HepG2 (cell line): ENCODE measurements around the gene PDK3. TPM values are rescaled to one million over a fixed set of nuclear protein-coding genes. Genes with fewer than 3 reads are reported as not detected.

Source experiments
- ATAC-seq: fragments of 200-7000 bp; cut with Tn5 transposase; 3 replicates; pipeline ENCODE4 v1.9.1; 2020; ENCODE audit warnings: mild to moderate bottlenecking, moderate library complexity
- BruUV-seq: library from RNA; stranded (reverse); fragments of 400-500 nt; replicated peaks from 2 replicates; lab custom pipeline; 2021; lab: Mats Ljungman, UMichigan
- CTCF ChIA-PET: fragments of 300-600 bp; formaldehyde crosslinking; extraction: SDS; loops from one replicate; lab custom pipeline; 2021; ENCODE audit warnings: low total read pairs, inconsistent platforms, low intra/inter-chr PET ratio; lab: Yijun Ruan, JAX
- POLR2A ChIA-PET: fragments of 350-600 bp; sonication (Branson Sonifier 250); formaldehyde crosslinking; loops from one replicate; lab custom pipeline; 2020; ENCODE audit warnings: antibody characterized with exemption, inconsistent platforms; lab: Yijun Ruan, JAX
- DNase-seq: peaks from one replicate; pipeline ENCODE4 v3.0.0-alpha.2; 2015; ENCODE audit warnings: low spot score
- FAIRE-seq: peaks from 3 replicates; lab custom pipeline; 2011; peaks lifted over from hg19 to GRCh38; lab: Jason Lieb, UNC
- H2AFZ ChIP-seq: one replicate; pipeline ENCODE4 v1.6.1; 2011; ENCODE audit warnings: low read length, inconsistent platforms
- H3K27ac ChIP-seq: fragments of 300-600 bp; 3 replicates; pipeline ENCODE4 v1.8.0; 2011; ENCODE audit warnings: mixed run types, mild to moderate bottlenecking, mixed read lengths, low read length, inconsistent platforms; ENCODE audit not compliant: insufficient read depth; ENCODE audit errors: extremely low read length
- H3K27me3 ChIP-seq, 2 experiments: fragments of 200-600 bp in 1 of 2; 2 replicates in 1 of 2; 3 replicates in 1 of 2; pipeline versions ENCODE4 v1.6.0 to v1.8.0; 2011; ENCODE audit warnings: low read length in 2 of 2, mild to moderate bottlenecking in 2 of 2, moderate library complexity in 2 of 2, inconsistent platforms in 1 of 2; ENCODE audit not compliant: insufficient read depth in 2 of 2, control insufficient read depth in 1 of 2
- H3K36me3 ChIP-seq, 2 experiments: fragments of 200-600 bp in 1 of 2; replicated peaks in 1 of 2; 2 replicates in 1 of 2; 3 replicates in 1 of 2; pipeline versions ENCODE4 v1.5.1 to v1.8.0; 2011; ENCODE audit warnings: low read length in 2 of 2, inconsistent platforms in 1 of 2; ENCODE audit not compliant: insufficient read depth in 2 of 2, control insufficient read depth in 1 of 2
- H3K4me1 ChIP-seq: 2 replicates; pipeline ENCODE4 v1.5.1; 2012; ENCODE audit warnings: low read length, inconsistent platforms; ENCODE audit not compliant: insufficient read depth
- H3K4me2 ChIP-seq: 2 replicates; pipeline ENCODE4 v1.6.0; 2011; ENCODE audit warnings: low read depth, low read length, inconsistent platforms
- H3K4me3 ChIP-seq, 3 experiments: fragments of 200-600 bp in 1 of 3; sonication (generic), shearing (Covaris generic) in 1 of 3; replicated peaks in 1 of 3; 2 replicates each; pipeline ENCODE4 v1.5.1; 2011 to 2016; ENCODE audit warnings: low read length in 3 of 3, inconsistent platforms in 2 of 3, low read depth in 2 of 3, mild to moderate bottlenecking in 2 of 3, control low read depth in 1 of 3, mixed read lengths in 1 of 3; ENCODE audit not compliant: insufficient read depth in 1 of 3
- H3K79me2 ChIP-seq: one replicate; pipeline ENCODE4 v1.6.1; 2011; ENCODE audit warnings: low read length, inconsistent platforms; ENCODE audit not compliant: insufficient read depth
- H3K9ac ChIP-seq: 2 replicates; pipeline ENCODE4 v1.6.0; 2011; ENCODE audit warnings: mild to moderate bottlenecking, low read depth, low read length, inconsistent platforms; ENCODE audit not compliant: insufficient read depth
- H3K9me3 ChIP-seq: 2 replicates; pipeline ENCODE4 v1.5.1; 2012; ENCODE audit warnings: mild to moderate bottlenecking, low read length
- H4K20me1 ChIP-seq: 2 replicates; pipeline ENCODE4 v1.6.0; 2011; ENCODE audit warnings: inconsistent platforms, mild to moderate bottlenecking, low read length, moderate library complexity; ENCODE audit not compliant: insufficient read depth
- ATRX ChIP-seq: sonication (generic); formaldehyde crosslinking; IDR thresholded peaks from 2 replicates; pipeline ENCODE4 v1.4.0; 2020; ENCODE audit warnings: missing genetic modification reagents, borderline replicate concordance
- CBX5 ChIP-seq: sonication (generic); formaldehyde crosslinking; IDR thresholded peaks from 2 replicates; pipeline ENCODE4 v1.4.0; 2020; ENCODE audit warnings: missing genetic modification reagents, borderline replicate concordance
- HOXA7 ChIP-seq: sonication (generic); formaldehyde crosslinking; IDR thresholded peaks from 2 replicates; pipeline ENCODE4 v1.8.1; 2022; ENCODE audit warnings: mild to moderate bottlenecking, missing genetic modification reagents, moderate library complexity
- MAFF ChIP-seq: IDR thresholded peaks from 2 replicates; pipeline ENCODE4 v1.6.1; 2011; ENCODE audit warnings: low read depth, low read length, improper control_type of control experiment
- MAFK ChIP-seq, 2 experiments: IDR thresholded peaks in 1 of 2; conservative IDR thresholded peaks in 1 of 2; 2 replicates each; pipeline ENCODE4 v1.6.1; 2011; ENCODE audit warnings: improper control_type of control experiment in 2 of 2, low read length in 2 of 2
- NPAS2 ChIP-seq: sonication (generic); formaldehyde crosslinking; IDR thresholded peaks from 2 replicates; pipeline ENCODE4 v1.8.0; 2022; ENCODE audit warnings: mild to moderate bottlenecking, missing genetic modification reagents, borderline replicate concordance
- PHF8 ChIP-seq: sonication (generic); formaldehyde crosslinking; IDR thresholded peaks from 2 replicates; pipeline ENCODE4 v1.5.0; 2020; ENCODE audit warnings: missing genetic modification reagents
- PPARG ChIP-seq: conservative IDR thresholded peaks from 2 replicates; pipeline ENCODE4 v1.6.1; 2016; ENCODE audit warnings: missing biosample characterization, missing genetic modification reagents
- SMAD3 ChIP-seq: sonication (generic); formaldehyde crosslinking; IDR thresholded peaks from 2 replicates; pipeline ENCODE4 v1.4.0; 2020; ENCODE audit warnings: missing genetic modification reagents
- SRSF4 ChIP-seq: fragments of 200-400 bp; formaldehyde crosslinking; IDR thresholded peaks from one replicate; pipeline ENCODE4 v1.6.1; 2018; ENCODE audit warnings: mild to moderate bottlenecking, low read depth, low read length, moderate library complexity; ENCODE audit not compliant: poor library complexity, severe bottlenecking
- YEATS2 ChIP-seq: sonication (generic); formaldehyde crosslinking; IDR thresholded peaks from 2 replicates; pipeline ENCODE4 v1.4.0; 2020; ENCODE audit warnings: missing genetic modification reagents, borderline replicate concordance
- ZNF430 ChIP-seq: sonication (generic); formaldehyde crosslinking; IDR thresholded peaks from 2 replicates; pipeline ENCODE4 v1.9.0; 2021; ENCODE audit warnings: mild to moderate bottlenecking, missing genetic modification reagents
- ZNF44 ChIP-seq: sonication (generic); formaldehyde crosslinking; IDR thresholded peaks from 2 replicates; pipeline ENCODE4 v1.5.1; 2020; ENCODE audit warnings: mild to moderate bottlenecking, missing genetic modification reagents
- ZNF563 ChIP-seq: sonication (generic); formaldehyde crosslinking; IDR thresholded peaks from 2 replicates; pipeline ENCODE4 v1.8.0; 2022; ENCODE audit warnings: mild to moderate bottlenecking, moderate library complexity, missing genetic modification reagents
- ZNF883 ChIP-seq: sonication (generic); formaldehyde crosslinking; IDR thresholded peaks from 2 replicates; pipeline ENCODE4 v1.5.1; 2020; ENCODE audit warnings: mild to moderate bottlenecking, missing genetic modification reagents; ENCODE audit errors: not compliant biosample characterization
- WGBS: methylation state at CpG from one replicate; pipeline ENCODE4 v1.1.6; 2017; ENCODE audit warnings: low lambda C conversion rate; 5-methylcytosine and 5-hydroxymethylcytosine counted together
- in situ Hi-C: cut with HindIII; loops from 2 replicates; pipeline ENCODE4 v1.10.0; 2017; ENCODE audit warnings: low pct_unique_long_range_greater_than_20kb; ENCODE audit not compliant: extremely low pct_ligation_motif_present
- intact Hi-C: fragments of 100-400 bp; cut with micrococcal nuclease; formaldehyde crosslinking; loops from one replicate; pipeline ENCODE4 v1.10.0; 2022; ENCODE audit not compliant: unreplicated experiment
- polyA plus RNA-seq, 8 experiments: library from polyadenylated mRNA; depleted of rRNA in 3 of 8; stranded (reverse) in 7 of 8; unstranded in 1 of 8; fragments of >200 nt; fragmentation: Illumina TruSeq in 4 of 8; extraction: Trizol in 4 of 8; gene quantifications; 2 replicates each; pipeline versions ENCODE4 v1.2.1 to v1.2.3, GENCODE V29; 2011 to 2016; ENCODE audit warnings: low read depth in 4 of 8, missing spikeins in 1 of 8, mixed read lengths in 1 of 8; ENCODE audit not compliant: insufficient read depth in 1 of 8
- total RNA-seq, 5 experiments: library from RNA; depleted of rRNA; stranded (reverse); fragments of >200 nt; fragmentation: Illumina TruSeq; extraction: Trizol; gene quantifications; 2 replicates each; pipeline ENCODE4 v1.2.3, GENCODE V29; 2016; ENCODE audit warnings: low read depth in 1 of 5
- TF ChIP-seq, protein P1 (sequence below): sonication (generic); formaldehyde crosslinking; IDR thresholded peaks from 2 replicates; pipeline ENCODE4 v1.9.0; 2022; ENCODE audit warnings: low read depth, missing genetic modification reagents

PDK3 gene
- total and polyA plus RNA-seq, 2 of the 13 experiments (the other 11 are each of a cell fraction or from before 2014, with no cell fraction given), result 9.1 to 10.5 TPM

DNA sequence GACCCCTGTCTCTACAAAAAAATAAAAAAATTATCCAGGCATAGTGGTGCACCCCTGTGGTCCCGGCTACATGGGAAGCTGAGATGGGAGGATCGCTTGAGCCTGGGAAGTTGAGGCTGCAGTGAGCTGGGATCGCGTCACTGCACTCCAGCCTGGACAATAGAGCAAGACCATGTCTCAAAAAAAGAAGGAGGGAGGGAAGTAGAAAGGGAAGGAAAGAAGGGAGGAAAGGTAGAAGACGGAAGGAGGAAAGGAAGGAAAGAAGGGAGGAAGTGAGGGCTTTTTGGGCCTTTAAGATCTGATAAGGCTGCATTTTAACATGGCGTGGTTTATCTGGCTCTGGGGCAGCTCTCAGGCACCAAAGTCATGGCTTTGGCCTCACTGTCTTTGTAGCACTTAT, 10.4 kb downstream of the PDK3 start:
- Histone ChIP-seq H4K20me1 (no peaks in the 10 kb centered on the region), H3K4me1 (no peaks in the 10 kb centered on the region), H3K36me3 (no peaks in the 10 kb centered on the region), H3K9ac (no peak overlapping the region), H2AFZ (no peak overlapping the region), H3K79me2 (no peaks in the 10 kb centered on the region), H3K27me3 (no peaks in the 10 kb centered on the region), H3K4me2 (no peak overlapping the region), H3K9me3 (no peaks in the 10 kb centered on the region), H3K4me3 (no peak overlapping the region), H3K27ac (no peak overlapping the region)
- ChIA-PET CTCF (no interaction called here), POLR2A (no interaction called here)
- in situ Hi-C loops, result no loop called here
- FAIRE-seq (no peak), ATAC-seq (no peak), DNase-seq (no peak)
- BruUV-seq, result no TSS peak
- intact Hi-C loops, result no loop called here
- TF ChIP-seq SRSF4, result no peak
- no peak for TF ChIP-seq ATRX (CRISPR knock-in tag)
- TF ChIP-seq PPARG (CRISPR knock-in tag), result no peak
- no peak for TF ChIP-seq YEATS2 (CRISPR knock-in tag)
- TF ChIP-seq PHF8, result no peak
- TF ChIP-seq HOXA7 (CRISPR knock-in tag), result no peak
- no peak for TF ChIP-seq ZNF563 (CRISPR knock-in tag)
- no peak for TF ChIP-seq CBX5 (CRISPR knock-in tag)
- WGBS, result 91% methylated on average over 6 of the region's 6 CpGs

DNA sequence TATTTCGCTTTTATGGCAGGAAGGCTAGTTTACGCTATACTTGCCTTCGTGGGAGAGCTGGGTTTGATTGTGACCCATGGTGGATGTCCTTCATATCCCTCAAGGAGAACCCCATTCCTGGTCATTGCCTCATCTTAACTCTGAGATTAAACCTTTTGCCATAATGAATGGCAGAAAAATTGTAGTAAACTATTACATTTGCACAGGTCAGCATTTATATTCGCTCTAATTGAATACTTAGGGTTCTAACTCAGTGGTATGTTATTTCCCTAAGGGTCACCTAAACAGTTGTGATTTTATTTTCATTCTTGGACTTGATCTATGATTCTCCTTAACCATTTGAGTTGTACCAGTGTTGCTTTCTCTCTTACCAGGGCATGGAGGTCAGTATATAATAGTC, 13.4 kb downstream of the PDK3 start:
- no peaks in the 10 kb centered on the region for H3K9me3 ChIP-seq
- no peak overlapping the region for H3K9ac ChIP-seq
- H2AFZ ChIP-seq, result no peak overlapping the region
- H3K36me3 ChIP-seq, result no peaks in the 10 kb centered on the region
- intact Hi-C loops (no loop called here), in situ Hi-C loops (no loop called here)
- 96% methylated on average over 4 of the region's 4 CpGs for WGBS
- no peaks in the 10 kb centered on the region for H3K4me1 ChIP-seq
- no peak for TF ChIP-seq ZNF430
- TF ChIP-seq, protein P1, sequence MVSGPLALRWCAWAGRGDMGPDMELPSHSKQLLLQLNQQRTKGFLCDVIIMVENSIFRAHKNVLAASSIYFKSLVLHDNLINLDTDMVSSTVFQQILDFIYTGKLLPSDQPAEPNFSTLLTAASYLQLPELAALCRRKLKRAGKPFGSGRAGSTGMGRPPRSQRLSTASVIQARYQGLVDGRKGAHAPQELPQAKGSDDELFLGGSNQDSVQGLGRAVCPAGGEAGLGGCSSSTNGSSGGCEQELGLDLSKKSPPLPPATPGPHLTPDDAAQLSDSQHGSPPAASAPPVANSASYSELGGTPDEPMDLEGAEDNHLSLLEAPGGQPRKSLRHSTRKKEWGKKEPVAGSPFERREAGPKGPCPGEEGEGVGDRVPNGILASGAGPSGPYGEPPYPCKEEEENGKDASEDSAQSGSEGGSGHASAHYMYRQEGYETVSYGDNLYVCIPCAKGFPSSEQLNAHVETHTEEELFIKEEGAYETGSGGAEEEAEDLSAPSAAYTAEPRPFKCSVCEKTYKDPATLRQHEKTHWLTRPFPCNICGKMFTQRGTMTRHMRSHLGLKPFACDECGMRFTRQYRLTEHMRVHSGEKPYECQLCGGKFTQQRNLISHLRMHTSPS, result no peak
- no peak for TF ChIP-seq SMAD3 (CRISPR knock-in tag)
- TF ChIP-seq NPAS2 (CRISPR knock-in tag), result no peak
- peak; percentile 60 for TF ChIP-seq MAFF
- peak; percentile 13 to 77; a peak in 3 of 4 replicates for TF ChIP-seq MAFK (conservative IDR thresholded peaks at IDR 0.05 in 1 of 2, IDR thresholded peaks at IDR 0.05 in 1 of 2; ENCODE audit: low read length in 2 of 2)
- TF ChIP-seq ZNF883 (CRISPR knock-in tag), result no peak
- TF ChIP-seq ZNF44 (CRISPR knock-in tag), result no peak
- no peaks in the 10 kb centered on the region for H3K27me3 ChIP-seq
- H4K20me1 ChIP-seq, result no peaks in the 10 kb centered on the region
- no TSS peak for BruUV-seq
- ChIA-PET CTCF (no interaction called here), POLR2A (no interaction called here)
- no peak overlapping the region for H3K4me3 ChIP-seq
- H3K27ac ChIP-seq, result no peak overlapping the region
- no peaks in the 10 kb centered on the region for H3K79me2 ChIP-seq
- FAIRE-seq (no peak), ATAC-seq (no peak), DNase-seq (no peak)
- no peak overlapping the region for H3K4me2 ChIP-seq
